HT1080 (cell line): ENCODE data around the gene HSH2D. TPM values are rescaled to one million over a fixed set of nuclear protein-coding genes. Genes with fewer than 3 reads are reported as not detected.
A peak's percentile ranks its signal among the peaks of the same experiment; 100 is the strongest.

ENCODE experiments used
- DNase-seq: peaks from one replicate; pipeline ENCODE4 v3.0.0-alpha.2; 2015; ENCODE audit warnings: low read depth
- total RNA-seq: library from RNA; depleted of rRNA; stranded (reverse); fragments of >200 nt; shearing (Covaris generic); gene quantifications from 2 replicates; pipeline ENCODE4 v1.2.3, GENCODE V29; 2014

The HSH2D gene
- total RNA-seq, 1 experiment from 2014 or later = not detected

GRCh38 chr19:16191216-16191908, 47.9 kb downstream of the HSH2D start:
- DNase-seq = no peak

DNA sequence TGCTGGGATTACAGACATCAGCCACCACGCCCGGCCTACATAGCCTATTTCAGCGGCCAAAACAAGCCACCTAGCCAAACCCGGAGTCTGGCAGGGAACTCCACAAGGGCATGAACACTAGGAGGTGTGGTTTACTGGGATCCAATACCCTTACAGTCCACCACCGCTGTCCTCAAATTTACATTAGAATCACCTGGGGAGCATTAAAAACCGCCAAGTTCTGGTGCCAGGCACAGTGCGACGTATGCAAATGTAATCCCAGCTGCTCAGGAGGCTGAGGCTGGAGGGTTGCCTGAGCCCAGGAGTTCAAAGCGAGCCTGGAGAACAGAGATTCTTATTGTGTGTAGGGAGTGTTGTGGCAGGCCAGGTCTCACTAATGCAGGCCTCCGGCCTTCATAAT, 50.0 kb downstream of the HSH2D start:
- DNase-seq = no peak

DNA sequence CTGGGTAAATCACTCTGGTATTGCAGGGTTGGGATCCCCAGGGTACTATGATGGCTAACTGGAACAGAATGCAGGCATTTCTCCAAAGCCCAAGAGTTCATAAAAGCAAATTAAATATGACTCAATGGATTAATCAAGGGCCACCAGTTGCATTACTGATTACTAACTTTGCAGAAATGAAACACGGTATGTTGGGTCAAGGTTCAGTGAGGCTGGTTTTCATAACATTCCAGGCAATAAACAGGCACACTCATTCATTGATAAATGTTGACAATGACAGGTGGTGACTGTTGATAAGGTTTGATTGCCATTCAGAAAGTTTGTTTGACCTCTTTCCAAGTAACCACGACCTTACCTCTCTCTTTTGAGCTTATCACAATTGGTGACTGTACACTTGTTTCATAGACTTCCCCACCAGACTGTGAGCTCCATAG, 53.7 kb downstream of the HSH2D start:
- no peak for DNase-seq

GRCh38 chr19:16197622-16198369, 54.3 kb downstream of the HSH2D start, which contains the start of gene AP1M1:
TSS of gene AP1M1 (plus strand) at chr19:16197911. CDS start at chr19:16198027, 116 bp downstream.
- DNase-seq = peak; percentile 96

DNA sequence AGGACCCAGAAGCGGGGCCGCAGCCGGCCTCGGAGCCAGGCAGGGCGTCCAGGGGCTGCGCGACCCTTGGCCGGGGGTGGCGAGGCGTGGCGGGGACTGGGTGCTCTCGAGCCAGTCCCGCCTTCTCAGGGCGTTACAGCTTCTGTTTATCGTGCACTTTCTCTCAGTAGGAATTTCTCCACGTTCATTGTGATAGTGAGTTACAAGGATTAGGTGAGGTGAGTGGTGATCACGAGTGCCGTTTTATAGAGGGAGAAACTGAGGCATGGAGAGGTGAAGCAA, 54.8 kb downstream of the HSH2D start:
- no peak for DNase-seq

DNA sequence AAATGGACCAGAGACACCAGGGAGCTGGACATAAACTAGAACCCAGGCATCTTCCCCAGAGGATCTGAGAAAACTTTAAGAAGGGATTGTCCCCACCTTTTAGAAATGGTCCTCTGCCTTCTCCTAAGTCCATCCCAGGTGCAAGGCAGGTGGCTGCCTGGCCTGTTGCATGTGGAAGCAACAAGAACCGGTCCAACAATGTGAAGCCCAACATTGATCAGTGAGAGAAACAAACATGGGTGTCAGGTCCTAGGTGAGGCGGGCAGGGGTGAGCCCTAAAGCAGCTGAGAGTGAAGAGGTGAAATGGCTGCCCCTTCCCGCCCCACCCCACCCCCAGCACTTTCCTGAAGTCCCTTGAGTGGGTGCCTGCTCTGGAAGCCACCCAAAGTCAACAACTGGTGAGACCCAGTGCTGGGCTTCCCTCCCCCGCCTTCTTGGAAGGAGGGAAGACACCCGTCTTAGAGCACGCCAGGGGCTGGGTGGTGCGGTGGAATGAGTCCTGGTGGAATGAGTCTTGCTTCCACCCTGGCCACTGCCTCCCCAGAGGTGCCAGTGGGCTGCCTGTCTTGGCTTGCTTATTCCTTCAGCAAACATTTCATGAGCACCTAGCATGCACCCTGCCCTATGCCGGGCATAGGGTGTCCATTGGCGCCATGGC, 55.9 kb downstream of the HSH2D start:
- DNase-seq = no peak

GRCh38 chr19:16200038-16201010, 56.8 kb downstream of the HSH2D start:
- DNase-seq = no peak

- DNase-seq = no peak
Measured at GRCh38 chr19:16201011-16201391, 57.5 kb downstream of the HSH2D start.

DNA sequence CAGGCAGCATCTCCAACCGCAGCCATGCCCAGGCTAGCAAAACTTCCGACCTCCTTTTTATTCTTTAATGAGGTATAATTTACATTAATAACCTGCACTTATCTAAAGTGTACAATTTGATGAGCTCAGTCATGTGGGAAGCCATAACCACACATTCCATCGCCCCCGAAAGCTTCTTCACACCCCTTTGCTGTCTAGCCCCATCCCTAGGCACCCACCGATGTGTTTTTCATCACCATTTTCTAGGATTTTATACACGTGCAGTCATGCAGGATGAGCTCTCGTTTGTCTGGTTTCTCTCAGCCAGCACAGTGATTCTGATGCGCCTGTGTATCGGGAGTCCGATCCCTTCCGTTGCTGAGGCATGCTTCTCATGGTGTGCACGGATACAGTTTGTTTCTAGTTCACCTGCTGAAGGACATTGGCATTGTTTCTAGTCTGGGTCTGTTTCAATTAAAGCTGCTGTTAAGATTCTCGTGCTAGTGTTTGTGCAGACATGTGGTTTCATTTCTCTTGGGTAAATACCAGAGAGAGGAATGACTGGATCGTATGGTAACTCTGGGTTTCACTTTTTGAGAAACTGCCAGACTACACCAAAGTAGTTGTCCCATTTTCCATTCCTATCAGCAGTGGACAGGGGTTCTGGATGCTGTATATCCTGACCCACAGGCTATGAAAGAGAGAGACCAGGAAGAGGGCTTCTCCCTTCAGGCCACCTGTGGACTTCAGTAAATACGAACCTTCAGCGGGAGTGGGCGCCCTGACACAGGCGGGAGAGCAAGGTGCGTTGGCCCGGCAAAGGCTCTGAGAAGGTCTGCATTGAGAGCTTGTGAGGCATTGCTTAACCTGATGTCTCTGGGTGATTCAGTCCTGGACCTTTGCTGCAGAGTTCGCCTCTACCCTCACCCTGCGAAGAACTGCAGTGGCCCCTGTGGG, 59.1 kb downstream of the HSH2D start:
- DNase-seq = no peak

DNA sequence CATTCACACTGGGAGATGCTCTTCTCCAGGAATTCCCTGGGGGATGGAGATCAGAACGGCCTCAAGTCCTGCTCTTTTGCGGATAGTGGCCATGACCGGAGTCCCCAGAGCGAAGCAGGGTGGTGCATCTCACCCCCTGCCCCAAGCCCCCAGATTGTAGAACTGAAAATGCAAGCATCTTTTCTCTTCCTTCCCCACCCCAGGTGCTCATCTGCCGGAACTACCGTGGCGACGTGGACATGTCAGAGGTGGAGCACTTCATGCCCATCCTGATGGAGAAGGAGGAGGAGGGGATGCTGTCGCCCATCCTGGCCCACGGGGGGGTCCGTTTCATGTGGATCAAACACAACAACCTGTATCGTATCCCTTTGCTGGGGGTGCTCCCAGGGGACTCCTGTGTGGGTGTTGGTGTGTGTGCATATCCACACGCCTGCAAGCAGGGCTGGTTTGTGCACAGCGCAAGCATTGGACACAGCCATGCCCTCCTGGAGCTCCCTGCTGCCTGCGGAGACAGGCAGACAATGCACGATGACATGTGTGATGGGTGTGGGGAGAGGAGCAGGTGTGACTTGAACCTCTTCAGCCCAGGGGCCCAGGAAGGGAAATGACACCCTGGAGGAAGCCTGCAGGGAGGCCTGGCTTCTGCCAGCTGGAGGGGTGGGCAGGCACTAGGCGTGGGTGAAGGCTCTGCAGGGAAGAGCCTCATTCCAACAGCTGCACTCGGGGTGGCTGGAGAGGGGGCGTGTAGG, 59.9 kb downstream of the HSH2D start:
- DNase-seq = no peak

DNA sequence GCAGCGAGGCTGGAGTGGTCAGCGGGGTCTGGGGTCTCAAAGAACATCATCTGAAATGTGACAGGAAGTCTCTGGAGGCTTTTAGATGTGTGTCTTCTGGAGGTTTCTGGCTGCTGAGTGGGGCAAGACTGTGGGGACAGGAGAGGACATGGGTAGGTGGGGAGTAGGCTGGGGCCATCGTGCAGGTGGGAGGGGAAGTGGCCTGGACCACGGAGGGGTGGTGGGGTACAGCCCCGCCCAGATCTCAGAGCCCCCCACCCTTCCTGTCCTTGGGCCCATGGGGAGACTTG, 60.5 kb downstream of the HSH2D start:
- DNase-seq = no peak

GRCh38 chr19:16205205-16206045, 61.9 kb downstream of the HSH2D start:
- DNase-seq = no peak

- no peak for DNase-seq
Measured at GRCh38 chr19:16206046-16206605, 62.6 kb downstream of the HSH2D start.

DNA sequence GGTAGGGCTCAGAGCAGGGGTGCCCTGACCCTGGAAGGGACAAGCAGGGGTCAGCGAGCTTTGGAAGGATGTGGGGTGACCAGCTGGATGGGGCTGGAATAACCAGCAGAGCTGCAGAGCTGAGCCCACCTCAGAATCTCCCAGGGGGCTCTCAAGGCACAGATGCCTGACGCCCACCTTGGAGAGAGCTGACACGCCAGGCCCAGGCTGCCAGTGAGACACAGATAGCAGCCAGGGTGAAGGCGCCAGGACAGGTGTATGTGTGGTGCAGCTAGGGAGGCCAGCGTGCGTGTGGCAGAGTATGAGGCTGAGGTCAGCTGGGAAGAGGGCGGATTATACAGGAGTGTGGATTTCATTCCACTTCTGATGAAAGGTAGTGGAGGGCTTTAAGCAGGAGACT, 63.2 kb downstream of the HSH2D start:
- no peak for DNase-seq

- DNase-seq = no peak
Measured at GRCh38 chr19:16207063-16207462, 63.6 kb downstream of the HSH2D start.

DNA sequence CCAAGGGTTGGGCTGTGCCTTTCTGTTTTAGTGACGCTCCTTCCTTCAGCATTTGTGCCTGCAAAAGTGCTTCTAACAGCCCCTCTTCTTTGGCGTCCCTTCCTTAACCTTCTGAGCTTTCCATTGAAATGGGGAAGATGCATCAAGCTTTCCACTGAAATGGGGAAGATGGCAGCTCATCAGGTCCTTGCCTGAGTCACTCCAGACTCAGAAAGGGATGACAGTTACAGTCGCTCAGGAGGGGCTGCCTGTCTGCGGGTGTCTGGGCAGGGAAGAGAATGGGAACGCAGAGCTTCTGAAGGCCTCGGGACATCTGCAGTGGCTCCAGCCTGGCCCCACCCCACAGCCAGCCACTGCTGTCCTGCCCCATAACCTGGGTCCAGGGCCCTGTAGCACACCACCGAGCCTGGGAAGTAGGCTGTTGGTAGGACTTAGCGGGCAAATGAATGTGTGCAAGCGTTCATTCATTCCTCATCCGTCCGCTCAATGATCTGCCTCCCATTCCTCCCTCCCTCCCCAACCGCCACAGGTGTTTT, 64.1 kb downstream of the HSH2D start:
- DNase-seq = no peak
